Stimulated activated CD4-positive, alpha-beta T cell treated with anti-CD3 and anti-CD28 coated beads, Interleukin-1b, Interleukin-23, amount 100 ng/mL, for 1 hour (primary cell): ENCODE measurements around the gene AIF1.

Source experiments
- DNase-seq, 2 donors: peaks; one replicate each; pipeline ENCODE4 v3.0.0-alpha.2; 2020; ENCODE audit warnings: low read depth in 2 of 2

AIF1 gene

DNA sequence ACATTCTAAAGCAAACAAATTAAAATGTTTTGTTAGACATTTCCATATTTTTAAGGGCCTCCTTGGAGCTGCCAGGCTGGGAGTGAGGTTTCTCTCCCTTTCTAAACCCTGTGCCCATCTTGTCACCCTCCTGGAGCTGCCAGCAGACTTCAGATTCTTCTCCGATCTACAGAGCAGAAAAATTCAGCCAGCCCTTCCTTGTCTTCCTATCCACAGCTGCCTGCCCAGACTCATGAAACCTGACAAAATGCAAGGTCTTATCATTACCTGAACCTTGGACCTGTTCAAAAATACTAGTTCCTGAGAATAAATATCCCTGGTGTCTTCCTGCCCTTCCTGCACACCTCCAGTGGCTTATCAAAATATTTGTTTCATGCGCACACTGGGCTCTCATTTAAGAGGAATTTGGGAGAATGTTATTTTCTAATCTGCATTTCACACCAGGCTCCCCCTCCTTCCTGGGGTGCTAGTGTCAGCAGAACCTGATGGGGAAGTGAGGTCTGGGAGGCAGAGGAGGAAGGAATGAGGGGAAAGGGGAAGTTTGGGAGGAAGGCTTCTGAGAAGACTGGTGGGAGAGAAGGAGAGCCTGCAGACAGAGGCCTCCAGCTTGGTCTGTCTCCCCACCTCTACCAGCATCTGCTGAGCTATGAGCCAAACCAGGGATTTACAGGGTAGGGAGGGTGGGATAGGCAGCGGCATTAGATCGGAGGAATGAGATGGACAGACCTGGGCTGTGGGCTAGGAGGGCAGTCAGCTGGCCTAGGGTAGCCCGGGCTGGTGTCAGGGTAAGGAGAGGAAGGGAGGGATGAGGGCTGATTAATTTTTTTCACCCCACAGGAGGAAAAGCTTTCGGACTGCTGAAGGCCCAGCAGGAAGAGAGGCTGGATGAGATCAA is at the start of gene AIF1:
AIF1 (plus strand) TSS at position 551 of the 895 bp plus-strand sequence; CDS start at position 647, 96 bp downstream.
- no peak for DNase-seq

DNA sequence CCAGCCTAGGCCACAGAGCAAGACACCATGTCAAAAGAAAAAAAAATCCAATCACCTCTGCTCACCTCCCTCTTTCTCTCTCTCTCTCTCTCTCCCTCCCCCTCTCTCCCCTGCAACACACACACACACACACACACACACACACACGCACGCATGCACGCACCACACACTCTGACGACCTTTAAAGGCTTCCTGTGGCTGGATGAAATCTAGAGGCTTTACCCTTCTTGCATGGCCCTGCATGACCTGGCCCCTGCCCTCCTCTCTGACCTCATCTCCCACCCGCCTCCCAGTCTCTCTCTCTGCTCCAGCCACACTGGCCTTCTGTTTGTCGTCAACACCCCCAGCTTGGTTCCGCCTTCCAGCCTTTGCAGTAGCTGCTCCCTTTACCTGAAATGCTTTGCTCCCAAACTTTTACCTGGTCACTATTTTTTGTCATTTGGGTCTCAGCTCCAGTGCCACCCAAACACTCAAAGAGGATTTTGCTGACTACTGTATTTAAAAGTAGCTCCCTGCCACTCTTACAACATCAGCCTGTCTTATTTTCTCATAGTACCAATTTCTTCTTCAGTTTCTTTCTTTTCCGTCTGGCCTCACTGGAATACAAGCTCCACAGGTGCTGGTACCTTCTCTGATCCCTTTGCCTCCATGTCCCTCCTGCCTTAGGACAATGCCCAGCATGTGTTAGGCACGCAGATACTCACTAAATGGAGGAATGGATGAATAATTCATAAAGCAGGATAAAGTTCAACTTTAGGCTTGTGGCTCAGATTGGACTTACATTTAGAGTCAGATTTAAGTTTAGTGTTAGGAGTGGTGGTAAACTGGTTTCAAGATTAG is 47.3 kb upstream of the AIF1 start:
- no peak for DNase-seq

DNA sequence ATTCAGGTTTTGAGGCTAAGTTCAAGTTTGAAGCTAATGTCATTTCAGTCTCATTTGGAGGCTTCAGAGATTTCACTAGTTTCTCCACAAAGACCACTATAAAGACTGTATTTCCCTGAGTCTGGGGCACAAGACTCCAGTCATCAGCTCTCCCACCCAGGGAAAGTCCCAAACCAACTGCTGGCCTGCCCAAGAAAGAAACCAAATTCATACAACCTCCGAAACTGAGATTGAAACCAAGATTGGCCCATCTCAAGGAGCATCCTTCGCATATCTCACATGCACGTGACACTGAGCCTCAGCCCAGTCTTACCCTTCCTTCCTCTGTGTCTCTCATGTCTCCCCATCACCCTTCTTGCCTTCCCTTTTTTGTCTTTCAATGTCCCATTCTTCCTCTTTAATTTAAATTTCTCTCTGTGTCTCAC is 46.5 kb upstream of the AIF1 start:
- no peak for DNase-seq

DNA sequence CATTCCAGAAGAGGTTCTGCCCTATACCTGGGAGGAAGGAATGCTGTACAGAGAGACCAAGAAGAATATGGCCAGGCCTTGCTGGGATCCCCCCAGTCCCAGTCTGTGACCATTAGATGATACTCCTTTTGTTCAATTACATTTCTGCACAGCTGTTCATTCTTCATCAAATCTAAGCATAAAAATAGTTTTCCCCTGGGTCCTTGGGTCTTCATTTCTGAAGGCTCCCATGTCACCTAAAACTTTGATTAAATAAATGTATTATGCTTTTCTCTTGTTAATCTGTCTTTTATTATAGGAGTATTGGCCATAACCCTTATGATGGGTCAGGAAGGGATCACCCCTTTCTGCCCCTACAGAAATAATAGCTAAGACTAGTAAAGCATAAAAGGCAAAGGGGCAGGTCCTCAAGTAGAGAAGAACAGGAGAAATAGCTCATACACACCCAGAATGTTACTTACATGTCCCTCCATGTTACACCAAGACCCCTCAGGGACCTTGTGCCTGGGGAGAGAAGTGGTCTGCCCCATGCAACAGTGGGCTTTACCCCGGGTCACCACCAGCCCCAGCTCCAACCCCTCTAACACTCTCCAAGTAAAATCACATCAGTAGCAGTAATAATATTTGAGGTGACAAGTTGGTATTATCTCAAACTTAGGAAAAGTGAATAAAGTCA is 45.0 kb upstream of the AIF1 start:
- no peak for DNase-seq

DNA sequence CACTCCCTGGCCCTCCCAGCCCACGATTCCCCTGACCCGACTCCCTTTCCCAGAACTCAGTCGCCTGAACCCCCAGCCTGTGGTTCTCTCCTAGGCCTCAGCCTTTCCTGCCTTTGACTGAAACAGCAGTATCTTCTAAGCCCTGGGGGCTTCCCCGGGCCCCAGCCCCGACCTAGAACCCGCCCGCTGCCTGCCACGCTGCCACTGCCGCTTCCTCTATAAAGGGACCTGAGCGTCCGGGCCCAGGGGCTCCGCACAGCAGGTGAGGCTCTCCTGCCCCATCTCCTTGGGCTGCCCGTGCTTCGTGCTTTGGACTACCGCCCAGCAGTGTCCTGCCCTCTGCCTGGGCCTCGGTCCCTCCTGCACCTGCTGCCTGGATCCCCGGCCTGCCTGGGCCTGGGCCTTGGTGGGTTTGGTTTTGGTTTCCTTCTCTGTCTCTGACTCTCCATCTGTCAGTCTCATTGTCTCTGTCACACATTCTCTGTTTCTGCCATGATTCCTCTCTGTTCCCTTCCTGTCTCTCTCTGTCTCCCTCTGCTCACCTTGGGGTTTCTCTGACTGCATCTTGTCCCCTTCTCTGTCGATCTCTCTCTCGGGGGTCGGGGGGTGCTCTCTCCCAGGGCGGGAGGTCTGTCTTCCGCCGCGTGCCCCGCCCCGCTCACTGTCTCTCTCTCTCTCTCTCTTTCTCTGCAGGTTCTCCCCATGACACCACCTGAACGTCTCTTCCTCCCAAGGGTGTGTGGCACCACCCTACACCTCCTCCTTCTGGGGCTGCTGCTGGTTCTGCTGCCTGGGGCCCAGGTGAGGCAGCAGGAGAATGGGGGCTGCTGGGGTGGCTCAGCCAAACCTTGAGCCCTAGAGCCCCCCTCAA is 42.8 kb upstream of the AIF1 start, which contains the start of gene LTA:
LTA (plus strand) TSS at position 249 of the 871 bp plus-strand sequence; CDS start at position 703, 454 bp downstream.
- DNase-seq: peak; percentile 56 to 63

GRCh38 chr6:31573239-31574105 is 41.6 kb upstream of the AIF1 start:
- DNase-seq: no peak

DNA sequence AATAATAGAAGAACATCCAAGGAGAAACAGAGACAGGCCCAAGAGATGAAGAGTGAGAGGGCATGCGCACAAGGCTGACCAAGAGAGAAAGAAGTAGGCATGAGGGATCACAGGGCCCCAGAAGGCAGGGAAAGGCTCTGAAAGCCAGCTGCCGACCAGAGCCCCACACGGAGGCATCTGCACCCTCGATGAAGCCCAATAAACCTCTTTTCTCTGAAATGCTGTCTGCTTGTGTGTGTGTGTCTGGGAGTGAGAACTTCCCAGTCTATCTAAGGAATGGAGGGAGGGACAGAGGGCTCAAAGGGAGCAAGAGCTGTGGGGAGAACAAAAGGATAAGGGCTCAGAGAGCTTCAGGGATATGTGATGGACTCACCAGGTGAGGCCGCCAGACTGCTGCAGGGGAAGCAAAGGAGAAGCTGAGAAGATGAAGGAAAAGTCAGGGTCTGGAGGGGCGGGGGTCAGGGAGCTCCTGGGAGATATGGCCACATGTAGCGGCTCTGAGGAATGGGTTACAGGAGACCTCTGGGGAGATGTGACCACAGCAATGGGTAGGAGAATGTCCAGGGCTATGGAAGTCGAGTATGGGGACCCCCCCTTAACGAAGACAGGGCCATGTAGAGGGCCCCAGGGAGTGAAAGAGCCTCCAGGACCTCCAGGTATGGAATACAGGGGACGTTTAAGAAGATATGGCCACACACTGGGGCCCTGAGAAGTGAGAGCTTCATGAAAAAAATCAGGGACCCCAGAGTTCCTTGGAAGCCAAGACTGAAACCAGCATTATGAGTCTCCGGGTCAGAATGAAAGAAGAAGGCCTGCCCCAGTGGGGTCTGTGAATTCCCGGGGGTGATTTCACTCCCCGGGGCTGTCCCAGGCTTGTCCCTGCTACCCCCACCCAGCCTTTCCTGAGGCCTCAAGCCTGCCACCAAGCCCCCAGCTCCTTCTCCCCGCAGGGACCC is 40.6 kb upstream of the AIF1 start:
- DNase-seq: no peak

- peak; percentile 76 to 85 for DNase-seq
Measured at GRCh38 chr6:31575335-31575901, 39.6 kb upstream of the AIF1 start, which contains the start of gene TNF. TNF (plus strand) TSS chr6:31575565; CDS start chr6:31575742, 177 bp downstream.

- DNase-seq: no peak
Measured at GRCh38 chr6:31575952-31576685, 38.9 kb upstream of the AIF1 start.

GRCh38 chr6:31576897-31577578 is 38.0 kb upstream of the AIF1 start:
- DNase-seq: no peak

DNA sequence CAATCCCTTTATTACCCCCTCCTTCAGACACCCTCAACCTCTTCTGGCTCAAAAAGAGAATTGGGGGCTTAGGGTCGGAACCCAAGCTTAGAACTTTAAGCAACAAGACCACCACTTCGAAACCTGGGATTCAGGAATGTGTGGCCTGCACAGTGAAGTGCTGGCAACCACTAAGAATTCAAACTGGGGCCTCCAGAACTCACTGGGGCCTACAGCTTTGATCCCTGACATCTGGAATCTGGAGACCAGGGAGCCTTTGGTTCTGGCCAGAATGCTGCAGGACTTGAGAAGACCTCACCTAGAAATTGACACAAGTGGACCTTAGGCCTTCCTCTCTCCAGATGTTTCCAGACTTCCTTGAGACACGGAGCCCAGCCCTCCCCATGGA is 37.5 kb upstream of the AIF1 start:
- no peak for DNase-seq

- DNase-seq: peak in 1 of 2 donors; percentile 48
Measured at GRCh38 chr6:31578184-31579118, 36.6 kb upstream of the AIF1 start.

- no peak for DNase-seq
Measured at GRCh38 chr6:31579119-31579505, 35.9 kb upstream of the AIF1 start.

DNA sequence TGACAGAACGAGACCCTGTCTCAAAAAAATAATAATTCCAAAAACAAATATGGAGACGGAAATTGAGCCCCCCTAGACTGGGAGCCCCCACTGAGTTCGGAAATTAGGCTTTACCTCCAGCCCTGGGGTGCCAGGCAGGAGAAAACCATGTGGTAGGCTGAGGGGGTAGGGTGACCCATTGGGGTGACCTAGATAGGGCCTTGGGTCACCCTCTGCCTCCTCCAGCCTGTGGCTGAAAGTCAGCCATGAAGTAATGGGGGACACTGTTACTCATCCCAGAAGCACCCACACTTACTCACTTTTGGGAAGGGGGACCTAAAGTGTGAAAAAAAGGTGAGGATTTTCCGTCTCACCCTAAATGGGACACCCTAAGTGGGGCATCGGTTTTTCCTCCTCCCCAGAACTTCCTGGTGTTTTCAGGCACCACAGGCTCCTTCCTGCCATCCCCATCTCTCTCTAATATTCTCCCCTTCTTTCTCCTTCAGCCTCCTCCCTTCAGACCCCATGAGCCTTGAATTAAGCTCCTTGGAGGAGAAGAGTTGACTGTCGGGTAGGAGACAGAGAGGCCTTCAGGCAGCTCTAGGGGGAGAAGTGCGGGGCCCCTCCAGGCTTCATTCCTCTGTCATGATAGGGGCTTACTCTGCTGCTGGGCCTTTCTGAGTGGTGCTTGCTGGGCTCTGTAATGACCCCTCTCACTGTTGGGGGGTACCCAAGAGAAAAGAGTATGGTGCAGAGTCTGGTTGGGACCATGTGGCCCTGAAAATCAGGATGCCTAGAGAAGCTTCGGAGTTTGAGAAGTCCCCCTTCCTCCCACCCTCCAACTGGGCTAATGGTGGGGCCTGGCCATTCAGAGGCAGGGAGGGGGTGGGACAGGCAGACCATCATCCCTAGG is 35.2 kb upstream of the AIF1 start:
- no peak for DNase-seq

- DNase-seq: no peak
Measured at GRCh38 chr6:31580438-31580740, 34.6 kb upstream of the AIF1 start.
